Uterus (tissue), 4 donors: ENCODE data around the gene MSX1. TPM values are rescaled to one million over a fixed set of nuclear protein-coding genes. Genes with fewer than 3 reads are reported as not detected.

ENCODE experiments used
- DNase-seq, 2 donors: peaks; one replicate each; pipeline ENCODE4 v3.0.0-alpha.2; 2019 to 2020
- H3K27ac ChIP-seq, 2 donors: fragments of 200-600 bp; sonication (generic); 1 replicate in 1 of 2; 2 replicates in 1 of 2; pipeline ENCODE4 v1.5.1; 2016 to 2018
- H3K27me3 ChIP-seq, 2 donors: fragments of 200-600 bp; sonication (generic); one replicate each; pipeline ENCODE4 v1.5.1; 2018 to 2019; ENCODE audit warnings: control low read depth in 1 of 2
- H3K36me3 ChIP-seq, 2 donors: fragments of 200-600 bp; sonication (generic); one replicate each; pipeline ENCODE4 v1.5.1; 2019; ENCODE audit warnings: control low read depth in 1 of 2
- H3K4me1 ChIP-seq, 2 donors: fragments of 200-600 bp; sonication (generic); one replicate each; pipeline ENCODE4 v1.5.1; 2018 to 2019; ENCODE audit warnings: control low read depth in 1 of 2
- H3K4me3 ChIP-seq, 2 donors: fragments of 200-600 bp; sonication (generic); 1 replicate in 1 of 2; 2 replicates in 1 of 2; pipeline ENCODE4 v1.5.1; 2018 to 2019; ENCODE audit warnings: mild to moderate bottlenecking in 1 of 2
- H3K9me3 ChIP-seq, 2 donors: fragments of 200-600 bp; sonication (generic); one replicate each; pipeline ENCODE4 v1.5.1; 2019; ENCODE audit warnings: control low read depth in 1 of 2
- CTCF ChIP-seq, 4 experiments: fragments of 200-600 bp in 2 of 4; fragments of 450-650 bp in 2 of 4; sonication (generic) in 2 of 4; IDR thresholded peaks; one replicate each; pipeline ENCODE4 v1.5.1; 2016 to 2019; ENCODE audit warnings: antibody characterized with exemption in 4 of 4, mild to moderate bottlenecking in 2 of 4, moderate library complexity in 1 of 4
- POLR2A ChIP-seq, 2 donors: fragments of 450-650 bp; IDR thresholded peaks; one replicate each; pipeline ENCODE4 v1.6.1; 2016; ENCODE audit warnings: antibody characterized with exemption in 2 of 2, mild to moderate bottlenecking in 1 of 2, moderate library complexity in 1 of 2
- intact Hi-C: fragments of 100-400 bp; cut with DNase I; formaldehyde crosslinking; loops from one replicate; pipeline ENCODE4 v1.15.1; 2023; ENCODE audit warnings: low total_unique reads
- total RNA-seq, 4 donors: library from RNA; depleted of rRNA in 3 of 4; stranded (reverse); fragments of >200 nt in 3 of 4; gene quantifications; one replicate each; pipeline versions ENCODE4 v1.1.0 to v1.2.4, GENCODE V29; 2014 to 2023
- donor health status: DM: yes; HTN: yes; CAD: no.

Gene MSX1
- total RNA-seq, 4 donors from 2014 or later = 19.7 to 33.0 (median 23.8) TPM

GRCh38 chr4:4888695-4889094 is 29.2 kb downstream of the MSX1 start:
- Histone ChIP-seq H3K9me3 (no peaks in the 10 kb centered on the region), H3K27me3 (no peaks in the 10 kb centered on the region), H3K27ac (no peak overlapping the region), H3K4me1 (no peaks in the 10 kb centered on the region), H3K36me3 (no peaks in the 10 kb centered on the region), H3K4me3 (no peak overlapping the region)
- no peak for DNase-seq
- TF ChIP-seq POLR2A (IDR thresholded peaks at IDR 0.05) (no peak), CTCF (IDR thresholded peaks at IDR 0.05) (no peak)
- intact Hi-C loops = no loop called here

DNA sequence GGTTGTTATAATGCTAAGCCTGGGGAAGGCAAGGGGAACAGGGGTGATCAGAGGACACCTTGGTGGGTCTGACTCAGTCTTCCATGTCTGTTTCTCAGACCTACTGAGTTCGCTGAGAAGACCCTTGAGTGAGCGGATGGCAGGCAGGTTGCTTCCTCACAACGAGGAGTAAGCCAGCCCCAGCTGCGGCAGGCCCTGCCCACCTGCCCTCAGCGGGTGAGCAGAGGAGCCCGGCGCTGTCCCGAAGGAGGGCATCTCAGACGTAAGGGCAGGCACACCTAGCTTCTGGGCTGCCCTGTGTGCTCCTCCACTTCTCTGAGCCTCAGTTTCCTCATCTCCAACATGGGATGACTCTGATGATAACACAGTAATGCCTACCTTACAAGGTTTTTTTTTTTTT is 30.3 kb downstream of the MSX1 start:
- intact Hi-C loops = no loop called here

DNA sequence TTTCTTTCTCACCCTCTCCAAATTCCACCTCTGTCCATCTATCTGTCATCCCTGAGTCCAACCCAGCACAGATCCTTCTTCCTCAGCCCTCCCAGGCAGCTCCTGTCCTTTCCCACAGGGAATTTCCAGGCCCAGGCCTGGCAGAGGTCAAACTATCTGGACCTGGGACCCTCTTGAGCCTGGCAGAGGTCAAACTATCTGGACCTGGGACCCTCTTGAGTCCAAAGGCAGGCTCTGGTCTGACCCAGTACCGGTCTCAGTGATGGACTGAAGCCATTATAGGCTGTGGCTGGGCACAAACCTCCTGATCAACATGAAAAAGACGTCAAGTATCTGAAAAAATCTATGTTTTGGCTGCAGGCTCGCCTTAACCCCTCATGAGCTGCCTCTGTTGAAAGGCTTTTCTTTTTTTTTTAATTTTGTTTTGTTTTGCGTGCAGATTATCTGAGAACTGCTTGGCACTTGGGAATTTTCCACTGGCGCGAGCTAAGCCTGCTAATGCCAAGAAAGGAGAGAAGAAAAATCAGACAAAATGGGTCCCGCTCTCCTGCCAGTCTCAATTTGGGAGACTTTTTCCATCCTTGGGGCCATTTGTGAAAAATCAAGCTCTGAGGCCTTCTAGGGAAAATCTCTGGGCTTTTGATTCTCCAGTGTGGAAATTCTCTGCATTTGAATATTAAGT is 31.2 kb downstream of the MSX1 start:
- Histone ChIP-seq H3K27me3 (no peaks in the 10 kb centered on the region), H3K27ac (no peak overlapping the region), H3K4me1 (no peaks in the 10 kb centered on the region), H3K36me3 (no peaks in the 10 kb centered on the region), H3K9me3 (no peaks in the 10 kb centered on the region), H3K4me3 (no peak overlapping the region)
- no peak for DNase-seq
- TF ChIP-seq CTCF (IDR thresholded peaks at IDR 0.05) = no peak
- TF ChIP-seq POLR2A (IDR thresholded peaks at IDR 0.05) = no peak
- intact Hi-C loops = no loop called here

More for the DNA sequence above, 30.3 kb downstream of the MSX1 start:
- H3K27ac ChIP-seq = no peak overlapping the region
- DNase-seq = no peak
- no peaks in the 10 kb centered on the region for H3K9me3 ChIP-seq
- H3K4me3 ChIP-seq = no peak overlapping the region
- H3K27me3 ChIP-seq = no peaks in the 10 kb centered on the region
- no peaks in the 10 kb centered on the region for H3K36me3 ChIP-seq
- no peaks in the 10 kb centered on the region for H3K4me1 ChIP-seq
- no peak for TF ChIP-seq POLR2A (IDR thresholded peaks at IDR 0.05)
- no peak for TF ChIP-seq CTCF (IDR thresholded peaks at IDR 0.05)

- no peak for DNase-seq
- Histone ChIP-seq H3K4me3 (no peak overlapping the region), H3K27ac (no peak overlapping the region), H3K4me1 (no peaks in the 10 kb centered on the region), H3K9me3 (no peaks in the 10 kb centered on the region), H3K27me3 (no peaks in the 10 kb centered on the region), H3K36me3 (no peaks in the 10 kb centered on the region)
- TF ChIP-seq POLR2A (IDR thresholded peaks at IDR 0.05) = no peak
- no peak for TF ChIP-seq CTCF (IDR thresholded peaks at IDR 0.05)
- intact Hi-C loops = no loop called here
Measured at GRCh38 chr4:4893721-4894120, 34.3 kb downstream of the MSX1 start.

DNA sequence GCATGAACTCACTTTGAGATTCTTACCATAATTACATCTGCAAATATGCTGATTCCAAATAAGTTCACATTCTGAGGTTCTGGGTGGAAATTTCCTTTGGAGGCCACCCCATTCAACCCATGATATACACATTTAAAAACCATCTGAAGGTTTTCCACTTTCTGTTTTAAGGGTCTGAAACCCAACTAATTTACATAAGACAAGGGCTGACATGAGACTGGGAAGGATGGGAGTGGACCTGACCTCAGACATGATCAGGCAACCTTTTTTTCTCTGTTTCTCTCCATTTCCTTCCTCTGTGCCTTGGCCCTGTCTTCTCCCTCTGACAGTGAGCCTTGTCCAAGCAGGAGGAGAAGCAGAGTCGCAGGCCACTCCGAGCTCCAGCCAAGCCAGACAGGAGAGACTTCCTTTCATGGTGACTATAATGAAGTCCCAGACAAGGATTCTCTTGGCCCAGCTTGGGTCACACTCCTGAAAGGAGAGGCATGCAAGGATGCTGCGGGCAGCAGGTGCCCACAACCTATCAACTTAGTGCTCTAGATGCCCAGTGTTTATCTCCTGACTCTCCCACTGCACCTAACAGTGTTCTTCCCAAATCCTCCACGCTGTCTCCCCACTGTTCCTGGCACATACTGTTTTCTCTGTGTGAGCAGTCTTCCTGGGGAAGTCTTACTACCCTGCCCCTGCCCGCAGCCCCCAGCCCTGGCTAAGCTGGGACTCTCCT is 39.9 kb downstream of the MSX1 start:
- no peak overlapping the region for H3K4me3 ChIP-seq
- intact Hi-C loops = no loop called here
- H3K36me3 ChIP-seq = no peaks in the 10 kb centered on the region
- no peak overlapping the region for H3K27ac ChIP-seq
- no peak for DNase-seq
- no peaks in the 10 kb centered on the region for H3K4me1 ChIP-seq
- no peaks in the 10 kb centered on the region for H3K9me3 ChIP-seq
- no peak for TF ChIP-seq CTCF (IDR thresholded peaks at IDR 0.05)
- no peak for TF ChIP-seq POLR2A (IDR thresholded peaks at IDR 0.05)
- H3K27me3 ChIP-seq = no peaks in the 10 kb centered on the region
